GM21786 (cell line): ENCODE results near the gene GUCY1A2.
"Not testable (repeated sequence)": the region's sequence is repeated elsewhere in the genome, so short reads cannot be mapped to it uniquely, and the experiment has no call there.

Experiments used
- ATAC-seq: cut with Tn5 transposase; IDR thresholded peaks from one replicate; pipeline ENCODE4 v1.9.1; 2021; ENCODE audit not compliant: unreplicated experiment

GUCY1A2 gene, protein sequence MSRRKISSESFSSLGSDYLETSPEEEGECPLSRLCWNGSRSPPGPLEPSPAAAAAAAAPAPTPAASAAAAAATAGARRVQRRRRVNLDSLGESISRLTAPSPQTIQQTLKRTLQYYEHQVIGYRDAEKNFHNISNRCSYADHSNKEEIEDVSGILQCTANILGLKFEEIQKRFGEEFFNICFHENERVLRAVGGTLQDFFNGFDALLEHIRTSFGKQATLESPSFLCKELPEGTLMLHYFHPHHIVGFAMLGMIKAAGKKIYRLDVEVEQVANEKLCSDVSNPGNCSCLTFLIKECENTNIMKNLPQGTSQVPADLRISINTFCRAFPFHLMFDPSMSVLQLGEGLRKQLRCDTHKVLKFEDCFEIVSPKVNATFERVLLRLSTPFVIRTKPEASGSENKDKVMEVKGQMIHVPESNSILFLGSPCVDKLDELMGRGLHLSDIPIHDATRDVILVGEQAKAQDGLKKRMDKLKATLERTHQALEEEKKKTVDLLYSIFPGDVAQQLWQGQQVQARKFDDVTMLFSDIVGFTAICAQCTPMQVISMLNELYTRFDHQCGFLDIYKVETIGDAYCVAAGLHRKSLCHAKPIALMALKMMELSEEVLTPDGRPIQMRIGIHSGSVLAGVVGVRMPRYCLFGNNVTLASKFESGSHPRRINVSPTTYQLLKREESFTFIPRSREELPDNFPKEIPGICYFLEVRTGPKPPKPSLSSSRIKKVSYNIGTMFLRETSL

DNA sequence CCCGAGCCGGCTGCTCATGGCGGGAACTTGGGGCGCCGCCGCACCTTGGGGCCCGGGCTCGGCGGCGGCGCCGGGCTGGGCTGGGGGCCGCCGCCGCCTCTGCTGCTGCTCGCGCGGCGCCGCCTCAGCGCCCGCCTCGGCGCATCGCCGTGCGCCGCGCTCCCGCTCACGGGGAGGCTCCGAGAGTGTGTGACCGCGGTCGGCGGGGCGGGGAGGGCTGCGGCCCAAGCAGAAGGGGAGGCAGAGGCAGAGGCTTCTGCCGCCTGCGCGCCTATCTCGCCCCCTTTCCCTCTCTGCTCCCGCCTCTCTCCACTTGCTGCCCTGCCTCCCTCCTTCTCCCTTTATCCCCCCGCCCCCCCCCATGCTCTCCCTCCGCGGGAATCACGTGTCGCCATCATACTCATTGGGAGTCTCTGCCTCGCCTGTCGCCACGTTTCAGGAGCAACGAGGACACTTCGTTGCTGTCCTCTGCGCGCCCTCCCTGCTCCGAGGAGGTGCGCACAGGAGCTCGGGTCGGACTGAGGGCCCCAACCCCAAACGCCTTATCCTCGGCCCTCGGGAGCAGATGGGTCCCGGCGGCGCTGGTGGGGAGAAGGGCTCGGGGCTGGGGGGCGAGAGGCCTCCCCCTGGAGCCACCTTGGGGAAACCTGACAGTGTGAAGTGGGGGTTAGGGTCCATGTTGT is at the start of gene GUCY1A2:
Gene GUCY1A2 (minus strand): TSS at position 258 of the 683 bp plus-strand sequence. CDS start 421 bp downstream, outside the sequence.
- ATAC-seq: peak; percentile 28

DNA sequence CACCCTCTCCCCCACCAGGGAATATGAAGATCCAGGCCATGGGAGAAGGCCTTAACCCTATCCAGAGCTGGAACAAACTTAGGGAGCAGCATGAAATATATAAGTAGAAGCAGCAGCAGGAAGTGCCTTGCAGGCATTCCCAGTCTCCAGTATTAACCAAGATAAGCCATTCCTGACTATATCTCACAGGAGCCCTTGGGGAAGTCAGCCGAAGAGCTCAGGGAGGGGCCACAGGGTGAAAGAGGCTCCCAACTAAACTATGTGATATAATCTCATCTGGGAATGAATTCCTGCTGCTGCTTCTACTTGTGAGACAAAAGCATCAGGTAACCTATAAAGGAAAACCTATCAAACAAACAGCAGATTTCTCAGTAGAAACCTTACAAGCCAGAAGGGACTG is 36.1 kb upstream of the GUCY1A2 start:
- no peak for ATAC-seq

DNA sequence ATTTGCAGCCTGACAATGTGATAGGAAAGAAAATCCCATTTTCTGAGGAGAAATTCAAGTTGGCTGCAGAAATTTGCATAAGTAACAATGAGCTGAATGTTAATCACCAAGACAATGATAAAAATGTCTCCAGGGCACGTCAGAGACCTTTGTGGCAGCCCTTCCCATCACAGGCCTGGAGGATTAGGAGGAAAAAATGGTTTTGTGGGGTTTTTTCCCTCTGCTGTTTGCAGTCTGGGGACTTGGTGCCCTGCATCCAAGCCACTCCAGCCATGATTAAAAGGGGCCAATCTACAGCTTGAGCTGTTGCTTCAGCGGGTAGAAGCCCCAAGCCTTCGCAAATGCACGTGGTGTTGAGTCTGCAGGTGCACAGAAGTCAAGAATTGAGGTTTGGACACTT is 33.1 kb upstream of the GUCY1A2 start:
- not testable (repeated sequence) for ATAC-seq

DNA sequence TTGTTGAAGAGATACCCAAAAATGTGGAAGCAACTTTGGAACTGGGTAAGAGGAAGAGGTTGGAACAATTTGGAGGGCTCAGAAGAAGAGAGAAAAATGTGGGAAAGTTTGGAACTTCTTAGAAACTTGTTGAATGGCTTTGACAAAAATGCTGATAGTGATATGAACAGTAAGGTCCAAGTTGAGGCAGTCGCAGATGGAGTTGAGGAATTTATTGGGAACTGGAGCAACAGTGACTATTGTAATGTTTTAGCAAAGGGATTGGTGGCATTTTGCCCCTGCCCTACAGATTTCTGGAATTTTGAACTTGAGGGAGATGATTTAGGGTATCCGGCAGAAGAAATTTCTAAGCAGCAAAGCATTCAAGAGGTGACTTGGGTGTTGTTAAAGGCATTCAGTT is 32.6 kb upstream of the GUCY1A2 start:
- not testable (repeated sequence) for ATAC-seq

DNA sequence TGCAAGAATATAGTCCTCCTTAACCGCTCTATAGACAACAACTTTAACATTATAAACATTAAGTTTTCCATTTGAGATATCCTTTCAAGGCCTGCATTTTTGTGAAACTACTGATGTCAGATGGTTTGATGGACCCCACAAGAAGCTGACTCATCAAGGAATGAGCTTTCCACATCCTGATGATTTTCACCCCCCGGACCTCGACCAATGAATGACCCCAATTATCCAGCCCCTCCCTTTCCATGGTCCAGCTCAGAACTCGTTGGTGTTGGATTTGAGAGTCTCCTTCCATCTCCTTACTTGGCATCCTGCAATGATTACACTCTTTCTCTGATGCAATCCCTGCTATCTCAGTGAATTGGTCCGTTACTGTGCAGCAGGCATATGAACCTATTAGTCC is 31.8 kb upstream of the GUCY1A2 start:
- no peak for ATAC-seq

DNA sequence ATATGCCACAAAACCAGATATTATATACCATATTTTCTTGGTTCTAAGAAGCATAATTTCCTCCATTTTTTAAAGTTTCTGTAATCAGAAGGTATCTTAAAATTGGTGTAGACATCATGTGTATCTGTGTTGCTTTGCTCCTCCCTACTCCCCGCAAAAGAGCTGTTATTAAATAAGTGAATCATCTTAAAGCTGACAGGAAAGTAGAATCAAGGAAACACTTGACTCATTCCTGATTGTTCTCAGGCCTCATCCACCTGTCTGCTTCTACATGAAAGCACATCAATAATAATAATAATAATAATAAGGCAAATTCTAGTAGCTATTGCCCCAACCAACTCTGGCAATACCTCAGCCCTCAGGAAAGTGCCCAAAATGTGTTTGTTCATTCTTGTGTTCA is 26.2 kb upstream of the GUCY1A2 start:
- no peak for ATAC-seq

DNA sequence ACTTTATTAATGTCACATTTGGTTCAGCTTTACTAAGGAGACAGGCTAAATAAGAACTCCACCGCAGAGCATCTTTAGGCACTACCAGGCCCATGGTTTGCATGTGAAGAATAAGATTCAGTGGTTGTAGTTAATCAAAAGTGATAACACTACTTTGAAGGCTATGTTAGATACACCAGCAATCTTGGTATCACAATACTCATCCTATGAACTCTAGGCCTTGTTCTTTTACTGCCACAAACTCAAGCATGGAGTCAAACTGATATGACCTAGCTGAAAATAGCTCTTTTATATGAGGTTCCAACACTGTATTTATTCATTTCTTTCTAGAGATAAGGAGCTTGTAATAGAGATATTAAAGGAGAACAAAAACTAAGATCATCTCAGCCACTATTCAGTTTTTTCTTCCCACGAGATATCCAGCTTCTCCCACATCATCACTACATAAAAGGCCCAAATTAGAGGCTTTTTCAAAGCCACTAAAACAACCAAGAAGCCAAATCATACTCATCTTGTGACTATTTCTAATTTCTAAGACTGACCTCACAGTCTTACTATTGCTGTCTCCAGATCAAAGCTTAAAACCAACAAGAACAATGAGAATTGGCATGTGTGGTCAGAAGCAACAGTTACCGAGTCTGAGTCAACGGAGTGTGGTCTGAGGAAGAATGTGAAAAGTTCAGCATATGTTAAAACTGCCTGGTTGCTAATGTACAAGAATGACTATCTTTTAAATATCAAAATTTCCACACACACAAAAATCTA is 25.1 kb upstream of the GUCY1A2 start:
- ATAC-seq: peak; percentile 83

DNA sequence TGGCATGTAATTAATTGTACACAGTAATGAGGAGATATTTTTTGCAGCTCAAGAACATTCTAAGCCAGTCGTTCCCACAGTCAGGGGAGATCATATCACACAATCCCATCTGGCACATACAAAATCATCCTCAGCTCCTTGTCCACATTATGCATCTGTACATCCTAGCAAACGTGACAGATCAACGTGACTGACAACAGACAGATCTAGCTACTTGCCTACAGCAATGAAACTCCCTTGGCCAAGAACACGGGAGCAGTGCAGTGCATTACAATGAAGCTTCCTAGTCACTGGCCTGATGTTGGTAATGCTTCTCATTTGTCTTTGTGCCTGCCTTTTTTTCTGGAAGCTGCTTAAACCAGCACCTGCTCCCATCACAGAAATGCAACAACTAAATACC is 24.5 kb upstream of the GUCY1A2 start:
- ATAC-seq: no peak

DNA sequence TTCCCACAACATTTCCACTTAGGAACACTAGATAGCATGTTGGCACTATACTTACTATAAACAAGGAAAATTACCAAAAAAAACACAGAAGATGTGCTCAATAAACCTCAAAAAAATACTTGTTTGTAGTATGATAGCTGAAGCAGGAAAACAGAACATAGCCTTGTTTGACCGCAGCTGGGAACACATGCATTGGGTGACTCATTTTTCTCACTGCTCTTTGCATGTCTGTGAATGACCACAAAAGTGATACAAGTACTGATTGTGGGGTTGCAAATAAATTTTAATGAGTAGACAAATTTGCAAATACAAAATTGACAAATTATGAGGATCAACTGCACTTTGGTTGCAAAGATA is 22.8 kb upstream of the GUCY1A2 start:
- peak; percentile 40 for ATAC-seq

DNA sequence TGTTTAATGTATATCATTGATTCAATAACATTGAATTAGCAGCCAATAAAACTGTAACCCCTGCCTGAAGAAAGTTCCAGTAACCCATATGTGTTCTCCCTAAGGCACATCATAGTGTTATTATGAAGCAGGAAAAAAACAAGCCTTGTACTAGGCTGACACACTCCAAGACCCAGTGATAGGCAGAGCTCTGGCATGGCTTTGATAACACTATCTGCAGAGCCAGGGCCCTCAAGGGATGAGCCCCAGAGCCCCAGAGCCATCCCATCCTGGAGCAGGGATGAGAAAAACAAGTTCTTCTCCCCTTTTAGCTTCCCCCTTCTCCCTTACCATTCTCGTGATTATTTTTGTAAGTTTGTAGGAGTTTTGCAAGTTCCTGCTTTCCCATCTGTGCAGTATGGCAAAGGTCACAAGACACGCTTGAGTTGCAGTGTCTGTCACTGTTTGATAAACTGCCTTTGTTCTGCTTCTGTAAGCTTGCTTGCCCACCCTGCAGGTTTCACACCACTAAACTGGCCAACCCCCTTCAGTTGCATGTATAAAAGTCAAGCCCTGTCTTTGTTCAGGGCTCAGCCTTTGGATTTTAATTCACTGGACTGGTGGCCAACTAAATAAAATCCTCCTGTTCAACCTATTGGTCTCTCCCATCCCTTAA is 22.3 kb upstream of the GUCY1A2 start:
- ATAC-seq: no peak

DNA sequence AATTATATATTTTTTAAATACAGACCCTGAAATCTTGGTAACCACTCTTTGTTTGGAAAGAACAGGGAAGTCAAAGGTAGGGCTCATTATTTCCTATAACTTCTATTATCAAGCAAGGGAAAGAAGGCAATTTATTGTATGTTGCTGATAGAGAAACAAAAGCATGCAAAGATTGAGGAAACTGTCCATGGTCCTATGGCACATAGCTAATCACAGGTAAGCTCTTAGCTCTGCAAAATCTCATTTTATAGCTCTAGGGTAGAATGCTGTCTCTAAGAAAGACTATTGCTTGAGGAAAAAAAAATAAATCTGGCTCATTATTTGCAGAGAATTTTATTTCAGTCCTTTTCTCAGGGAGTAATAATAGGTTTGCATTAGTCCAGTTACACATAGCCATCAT is 7.4 kb upstream of the GUCY1A2 start:
- ATAC-seq: no peak

DNA sequence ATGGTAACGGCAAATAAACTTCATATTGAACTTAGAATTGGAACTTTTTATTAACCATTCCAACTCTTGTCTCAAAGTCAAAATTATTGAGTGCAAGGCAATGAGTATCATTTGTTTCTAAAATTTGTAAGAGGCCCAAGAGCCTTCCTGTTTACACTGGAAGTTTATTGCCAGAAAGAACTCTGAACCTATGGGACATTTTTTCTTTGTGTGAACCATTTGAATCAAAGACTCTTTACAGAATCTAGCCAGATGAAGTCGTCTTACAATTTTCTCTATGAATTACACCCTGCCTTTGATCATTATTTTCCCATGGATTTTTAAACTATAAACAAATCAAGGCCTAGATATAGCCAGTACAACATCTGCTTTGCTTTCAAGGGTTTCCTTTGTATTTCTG is 2.3 kb upstream of the GUCY1A2 start:
- no peak for ATAC-seq

DNA sequence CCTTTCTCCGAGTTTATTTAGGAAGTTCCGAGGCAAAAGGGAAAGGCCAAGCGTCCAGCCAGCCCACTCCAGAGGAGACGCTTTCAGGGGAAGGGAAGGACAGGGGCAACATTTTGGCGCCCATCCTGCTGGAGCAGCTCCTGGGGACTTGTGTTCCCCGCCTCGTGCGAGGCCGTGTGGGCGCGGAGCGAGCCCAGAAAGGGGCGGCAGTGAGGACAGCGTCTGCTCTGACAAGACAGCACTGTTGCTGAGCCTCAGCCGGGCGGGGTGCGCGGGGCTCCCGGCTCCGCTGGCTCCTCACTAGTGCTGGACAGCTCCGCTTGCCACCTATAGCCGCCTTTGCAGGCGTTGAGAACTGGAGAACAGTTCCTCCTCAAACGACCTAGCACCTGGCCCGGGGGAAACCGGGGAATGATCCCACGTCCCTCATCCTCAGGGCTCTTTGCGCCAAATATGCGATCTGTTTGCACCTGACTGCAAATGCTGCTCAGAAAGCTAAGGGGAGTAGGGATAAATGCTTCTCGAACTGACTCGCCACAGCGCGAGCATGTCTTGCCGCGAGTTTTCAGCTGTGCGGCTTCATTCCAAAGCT is 722 bp upstream of the GUCY1A2 start:
- ATAC-seq: no peak

DNA sequence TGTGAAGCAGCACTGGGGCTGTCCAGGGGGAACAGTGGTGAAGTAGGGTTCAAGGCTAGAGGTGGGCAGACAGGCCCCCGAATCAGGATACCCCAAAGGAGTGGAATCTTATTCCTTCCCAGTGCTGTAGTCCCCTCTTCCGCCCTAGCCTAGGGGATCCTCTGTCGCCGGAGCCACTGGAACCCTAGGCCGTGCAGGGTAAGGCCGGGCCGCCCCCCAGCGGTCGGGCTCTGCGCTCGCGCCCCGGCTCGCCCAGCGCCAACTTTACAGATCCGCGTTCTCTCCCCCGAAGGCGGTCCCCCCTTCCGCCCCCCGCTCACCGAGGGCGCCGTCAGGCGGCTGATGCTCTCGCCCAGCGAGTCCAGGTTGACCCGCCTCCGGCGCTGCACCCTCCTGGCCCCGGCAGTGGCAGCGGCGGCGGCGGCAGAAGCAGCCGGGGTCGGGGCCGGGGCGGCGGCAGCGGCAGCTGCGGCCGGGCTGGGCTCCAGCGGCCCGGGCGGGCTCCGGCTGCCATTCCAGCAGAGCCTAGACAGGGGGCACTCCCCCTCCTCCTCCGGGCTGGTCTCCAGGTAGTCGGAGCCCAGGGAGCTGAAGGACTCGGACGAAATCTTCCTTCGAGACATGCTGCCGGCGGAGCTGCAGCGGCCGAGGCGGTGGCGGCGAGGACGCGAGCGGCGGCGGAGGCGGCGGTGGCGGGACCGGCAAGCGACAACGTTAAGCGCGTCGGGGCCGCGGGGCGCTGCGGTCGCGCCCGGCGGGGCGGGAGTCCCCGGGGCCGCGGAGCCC is 650 bp downstream of the GUCY1A2 start:
- ATAC-seq: peak; percentile 63

DNA sequence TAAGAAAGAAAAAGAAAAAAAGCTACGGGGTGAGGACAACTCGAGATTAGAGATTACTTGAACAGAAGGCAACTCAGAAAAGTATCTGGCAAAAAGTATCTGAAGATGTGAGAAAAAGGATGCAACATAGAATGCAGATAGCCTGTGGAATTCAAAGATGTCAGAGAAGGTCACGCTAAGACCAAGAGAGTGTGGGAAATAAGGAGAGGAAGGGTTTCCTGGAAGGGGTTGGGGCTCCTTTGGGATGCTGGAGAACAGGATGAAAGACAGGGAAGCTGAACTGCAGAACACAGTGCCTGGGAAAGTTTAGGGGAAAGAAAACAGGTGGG is 1.2 kb downstream of the GUCY1A2 start:
- no peak for ATAC-seq

DNA sequence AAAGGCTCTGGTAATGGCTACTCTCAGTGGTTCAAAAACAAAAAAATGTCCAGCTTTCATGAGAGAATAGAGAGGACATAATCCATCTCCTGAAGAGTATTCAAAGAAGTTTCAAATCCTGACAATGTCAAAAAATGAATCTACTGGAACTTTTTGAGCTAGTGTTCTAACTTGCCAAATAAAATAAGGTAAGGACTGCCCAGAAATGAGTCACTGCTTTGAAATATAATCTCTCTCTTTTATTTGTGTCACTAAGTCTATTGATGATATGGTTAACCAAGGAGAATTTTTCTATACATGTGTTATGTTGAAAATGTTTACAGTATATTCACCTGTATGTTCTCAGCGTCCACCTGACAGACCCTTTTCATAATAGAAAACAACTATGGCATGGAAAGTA is 3.4 kb downstream of the GUCY1A2 start:
- ATAC-seq: no peak

DNA sequence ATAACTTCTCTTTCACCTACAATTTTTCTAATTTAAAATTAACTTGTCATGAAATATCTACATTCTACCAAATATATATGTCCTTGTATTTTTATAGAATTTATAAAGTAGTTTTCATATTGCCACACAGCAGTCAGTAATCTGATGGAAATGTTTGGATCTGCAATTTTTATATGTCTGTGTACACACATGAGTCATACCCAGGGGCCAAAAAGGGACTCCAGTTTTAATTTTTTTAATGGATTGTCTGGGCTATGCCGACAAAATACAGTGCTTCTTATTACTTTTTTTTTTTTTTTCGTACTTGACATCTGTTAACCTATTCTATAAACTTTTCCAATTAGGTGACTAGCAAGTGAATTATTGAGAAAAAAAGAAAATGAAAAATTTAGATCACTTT is 6.3 kb downstream of the GUCY1A2 start:
- ATAC-seq: no peak

DNA sequence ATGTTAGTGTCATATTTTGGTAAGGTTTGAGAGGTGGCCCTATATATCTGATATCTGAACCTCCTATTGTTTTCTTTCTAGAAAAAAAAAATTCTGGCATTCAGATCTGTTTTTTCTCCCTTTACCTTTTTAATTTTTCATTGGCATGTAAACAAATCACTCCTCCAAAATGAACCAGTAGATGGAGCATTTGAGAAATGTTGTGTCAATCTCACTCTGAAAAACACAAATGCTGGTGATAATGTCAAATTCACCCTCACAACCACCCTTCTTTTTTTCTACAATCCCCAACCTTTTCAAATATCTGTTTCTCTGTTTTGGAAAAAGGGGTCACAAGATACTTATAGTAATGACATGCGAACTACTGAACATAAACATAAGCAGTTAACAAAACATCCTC is 9.1 kb downstream of the GUCY1A2 start:
- no peak for ATAC-seq

DNA sequence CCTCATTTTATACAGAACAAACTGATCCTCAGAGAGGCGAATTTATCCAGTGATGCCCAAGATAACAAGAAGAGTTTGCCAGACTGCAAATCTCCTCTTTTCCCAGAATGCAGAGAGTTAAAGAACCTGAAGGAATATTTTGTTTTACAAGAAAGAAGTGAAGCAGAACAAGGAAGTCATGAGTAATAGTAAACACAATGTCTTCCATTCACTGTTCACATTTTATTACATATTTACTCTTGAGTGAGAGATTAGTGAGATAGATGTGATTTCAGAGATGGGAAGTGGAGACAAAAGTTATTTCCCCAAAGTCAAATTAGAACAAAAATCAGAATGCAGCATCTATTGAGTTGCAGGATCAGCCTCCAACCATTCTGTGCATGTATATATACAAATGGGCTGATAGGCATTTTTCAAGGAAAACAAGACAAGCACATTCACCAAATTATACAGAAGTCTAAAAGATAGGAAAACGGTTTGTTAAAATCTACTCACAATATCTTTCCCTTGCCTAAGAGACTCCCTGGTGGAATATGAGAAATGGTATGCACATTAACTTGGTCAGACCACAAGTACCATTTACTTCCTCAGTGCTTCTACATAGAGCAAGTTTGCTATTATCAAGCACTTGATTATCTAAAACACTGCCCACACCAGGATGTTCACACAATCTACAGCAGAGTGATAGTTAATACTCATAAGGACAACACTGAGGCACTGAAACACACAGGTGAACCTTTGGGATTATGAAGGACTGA is 12.0 kb downstream of the GUCY1A2 start:
- ATAC-seq: no peak
